ENCODE measurements around the gene RBX1.
"Not testable (repeated sequence)": the region's sequence is repeated elsewhere in the genome, so short reads cannot be mapped to it uniquely, and the experiment has no call there.

Gene RBX1

DNA sequence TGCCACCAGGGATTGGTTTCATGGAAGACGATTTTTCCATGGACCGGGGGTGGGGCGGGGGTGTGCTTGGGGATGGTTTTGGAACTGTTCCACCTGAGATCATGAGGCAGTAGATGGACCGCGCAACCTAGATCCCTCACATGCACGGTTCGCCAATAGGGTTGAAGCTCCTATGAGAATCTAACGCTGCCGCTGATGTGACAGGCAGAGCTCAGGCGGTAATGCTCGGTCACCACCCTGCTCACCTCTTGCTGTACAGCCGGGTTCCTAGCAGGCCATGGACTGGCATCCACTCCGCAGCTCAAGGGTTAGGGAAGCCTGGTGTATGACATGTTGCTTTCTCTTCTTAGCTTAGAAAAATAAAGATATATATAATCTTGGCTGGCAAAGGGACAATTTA is 22.0 kb downstream of the RBX1 start:
- no peak for DNase-seq

DNA sequence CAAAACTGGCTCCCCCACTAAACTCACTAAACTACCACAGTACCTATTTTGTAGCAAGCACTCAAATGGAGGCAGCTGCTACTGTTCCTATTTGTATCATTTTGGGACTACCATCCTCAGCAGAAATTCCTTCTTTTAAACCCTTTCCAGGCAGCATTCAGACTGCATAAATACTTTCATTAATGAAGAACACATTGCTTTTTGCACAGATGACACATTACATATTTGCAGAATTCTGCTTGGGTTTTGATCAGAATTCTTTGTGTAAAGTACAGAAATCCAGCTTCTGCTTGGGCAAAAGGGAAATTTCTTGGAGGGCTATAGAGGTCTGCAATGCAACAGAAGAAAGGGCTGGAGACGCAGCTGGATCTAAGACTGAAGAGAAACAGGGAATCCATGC is 24.2 kb downstream of the RBX1 start:
- no peak for DNase-seq

DNA sequence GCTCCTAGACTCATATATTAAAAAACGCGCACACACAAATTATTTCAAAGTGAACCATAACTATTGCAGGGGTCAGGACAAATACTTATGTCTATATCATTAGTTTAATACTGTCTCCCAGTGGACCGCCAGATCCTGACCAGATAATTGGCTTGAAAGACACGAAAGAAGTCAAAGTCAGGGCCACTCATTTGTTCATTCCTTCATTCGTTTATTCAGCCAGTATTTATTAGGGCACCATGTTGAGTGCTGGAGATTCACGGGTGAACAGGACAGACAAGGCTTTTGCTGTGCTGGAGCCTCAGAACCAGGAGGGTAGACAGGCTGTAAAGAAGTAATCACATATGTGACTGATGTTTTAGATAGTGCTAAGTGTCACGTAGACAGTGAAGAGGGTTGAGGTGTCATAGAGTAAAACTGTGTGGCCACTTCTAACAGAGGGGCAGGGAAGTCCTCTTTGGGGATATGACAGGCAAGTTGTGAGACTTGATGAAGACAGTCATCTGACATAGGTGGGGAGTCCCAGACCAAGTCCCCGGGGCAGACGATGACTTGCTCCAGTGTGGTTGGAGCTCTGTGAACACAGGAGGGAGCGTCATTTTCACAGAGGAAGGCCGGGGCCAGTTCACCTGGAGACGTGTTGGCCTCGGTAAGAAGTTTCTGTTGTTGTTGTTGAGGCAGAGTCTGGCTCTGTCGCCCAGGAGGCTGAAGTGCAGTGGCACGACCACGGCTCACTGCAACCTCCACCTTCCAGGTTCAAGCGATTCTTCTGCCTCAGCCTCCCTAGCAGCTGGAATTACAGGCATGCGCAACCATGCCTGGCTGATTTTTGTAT is 25.9 kb downstream of the RBX1 start:
- DNase-seq: no peak

DNA sequence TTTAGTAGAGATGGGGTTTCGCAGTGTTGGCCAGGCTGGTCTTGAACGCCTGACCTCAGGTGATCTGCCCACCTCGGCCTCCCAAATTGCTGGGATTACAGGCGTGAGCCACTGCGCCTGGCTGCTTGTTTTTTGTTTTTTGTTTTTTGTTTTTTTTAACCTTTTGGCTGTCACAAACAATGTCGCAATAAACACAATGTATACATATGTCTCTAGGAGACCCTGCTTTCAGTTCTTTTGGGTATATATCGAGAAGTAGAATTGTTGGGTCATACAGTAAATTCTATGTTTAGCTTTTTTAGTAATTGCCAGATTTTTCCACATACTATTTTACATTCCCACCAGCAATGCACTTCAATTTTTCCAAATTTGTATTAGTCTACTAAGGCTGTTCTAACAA is 28.0 kb downstream of the RBX1 start:
- DNase-seq: no peak

DNA sequence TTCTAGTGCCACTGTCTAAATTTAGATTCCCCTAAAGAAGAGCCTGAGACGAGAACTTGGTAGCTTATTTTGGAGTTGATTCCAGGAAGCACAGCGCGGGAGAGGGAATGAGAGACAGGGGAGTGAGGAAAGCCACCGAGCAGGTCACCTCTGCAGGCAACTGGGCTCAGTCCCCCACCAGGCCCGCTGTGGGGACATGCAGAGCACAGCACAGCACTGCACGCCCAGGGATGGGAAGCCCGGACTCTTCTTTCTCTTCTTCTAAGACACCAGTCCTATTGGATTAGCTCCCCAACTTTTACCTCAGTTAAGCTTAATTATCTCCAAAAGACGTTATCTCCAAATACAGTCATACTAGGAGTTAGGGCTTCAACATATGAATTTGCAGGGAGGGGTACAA is 28.7 kb downstream of the RBX1 start:
- DNase-seq: no peak

DNA sequence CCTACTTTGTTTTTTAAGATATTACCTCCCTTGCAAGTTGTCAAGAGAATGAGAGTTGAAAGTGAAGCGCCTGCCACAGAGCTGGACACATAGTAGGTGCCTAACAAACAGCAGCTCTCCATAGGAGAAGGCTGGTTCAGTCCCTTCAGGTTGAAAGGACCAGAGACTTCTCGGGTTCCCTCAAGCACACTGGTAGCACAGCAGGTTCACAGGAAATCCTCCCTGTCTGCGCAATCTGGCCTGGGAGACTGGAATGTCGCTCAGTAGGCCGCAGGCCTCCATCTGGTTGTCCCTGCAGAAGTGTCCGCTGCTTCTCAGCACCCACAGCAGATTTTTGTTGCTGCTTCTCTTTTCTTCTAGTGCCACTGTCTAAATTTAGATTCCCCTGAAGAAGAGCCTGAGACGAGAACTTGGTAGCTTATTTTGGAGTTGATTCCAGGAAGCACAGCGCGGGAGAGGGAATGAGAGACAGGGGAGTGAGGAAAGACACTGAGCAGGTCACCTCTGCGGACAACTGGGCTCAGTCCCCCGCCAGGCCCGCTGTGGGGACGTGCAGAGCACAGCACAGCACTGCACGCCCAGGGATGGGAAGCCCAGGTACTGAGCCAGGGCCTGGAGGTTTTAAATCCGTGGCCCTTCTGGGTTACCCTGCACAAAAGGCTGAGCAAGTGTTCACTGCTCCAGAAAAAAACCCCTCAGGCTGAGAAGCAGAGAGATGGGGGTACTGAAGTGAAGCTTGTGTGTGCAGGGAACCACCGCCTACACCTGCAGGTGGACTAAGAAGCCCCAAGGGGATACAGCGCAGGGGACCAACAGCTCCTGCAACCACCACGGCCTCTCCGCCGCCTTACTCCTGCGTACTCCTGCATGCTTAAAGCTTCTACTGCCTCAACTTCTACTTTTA is 31.6 kb downstream of the RBX1 start:
- no peak for DNase-seq

DNA sequence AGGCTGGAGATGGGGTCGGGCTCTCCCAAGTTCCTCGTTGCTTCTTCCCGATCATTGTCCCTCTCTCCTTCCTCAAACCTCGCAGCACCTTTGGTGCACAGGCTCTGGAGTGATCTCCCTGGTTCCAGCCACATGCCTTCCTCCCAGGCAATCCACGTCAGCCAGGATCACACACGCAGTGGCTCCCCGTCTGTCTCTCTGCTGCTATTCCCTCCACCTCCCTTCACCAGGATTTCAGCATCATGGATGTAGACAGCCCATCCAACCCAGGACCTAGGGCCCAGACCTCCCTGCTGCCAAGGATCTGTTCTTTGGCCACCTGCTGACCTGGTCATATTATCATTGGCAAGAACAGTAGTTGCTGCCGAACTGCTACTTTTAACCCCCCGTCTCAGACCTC is 40.1 kb downstream of the RBX1 start:
- DNase-seq: no peak

DNA sequence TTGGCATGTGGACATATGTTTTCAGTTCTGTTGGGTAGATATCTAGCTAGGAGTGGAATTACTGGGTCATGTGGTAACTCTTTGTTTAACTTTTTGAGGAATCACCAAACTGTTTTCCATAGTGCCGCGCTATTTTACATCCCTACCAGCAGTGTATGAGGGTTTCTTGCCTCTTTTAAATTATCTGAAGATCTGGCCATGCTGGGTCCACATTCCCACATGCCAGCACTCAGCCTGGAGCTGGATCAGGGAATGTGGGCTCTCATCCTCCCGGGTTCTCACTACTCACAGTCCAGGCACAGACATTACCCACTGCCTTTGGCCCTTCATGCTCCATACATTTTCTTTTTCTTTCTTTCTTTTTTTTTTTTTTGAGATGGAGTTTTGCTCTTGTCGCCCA is 44.6 kb downstream of the RBX1 start:
- no peak for DNase-seq

DNA sequence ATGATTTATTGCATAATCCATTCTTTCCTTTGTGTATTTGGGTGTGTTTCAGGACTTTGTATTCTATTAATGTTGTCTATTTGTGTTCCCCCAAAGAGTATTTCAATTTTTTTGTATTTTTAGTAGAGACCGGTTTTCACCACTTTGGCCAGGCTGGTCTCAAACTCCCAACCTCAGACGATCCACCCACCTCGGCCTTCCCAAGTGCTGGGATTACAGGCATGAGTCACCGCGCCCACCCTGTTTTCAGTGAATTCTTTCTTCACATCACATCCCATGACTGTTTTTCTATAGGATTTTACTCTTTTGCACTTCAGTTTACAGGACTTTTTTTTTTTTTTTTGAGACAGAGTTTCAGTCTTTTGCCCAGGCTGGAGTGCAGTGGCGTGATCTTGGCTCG is 46.3 kb downstream of the RBX1 start:
- DNase-seq: no peak

DNA sequence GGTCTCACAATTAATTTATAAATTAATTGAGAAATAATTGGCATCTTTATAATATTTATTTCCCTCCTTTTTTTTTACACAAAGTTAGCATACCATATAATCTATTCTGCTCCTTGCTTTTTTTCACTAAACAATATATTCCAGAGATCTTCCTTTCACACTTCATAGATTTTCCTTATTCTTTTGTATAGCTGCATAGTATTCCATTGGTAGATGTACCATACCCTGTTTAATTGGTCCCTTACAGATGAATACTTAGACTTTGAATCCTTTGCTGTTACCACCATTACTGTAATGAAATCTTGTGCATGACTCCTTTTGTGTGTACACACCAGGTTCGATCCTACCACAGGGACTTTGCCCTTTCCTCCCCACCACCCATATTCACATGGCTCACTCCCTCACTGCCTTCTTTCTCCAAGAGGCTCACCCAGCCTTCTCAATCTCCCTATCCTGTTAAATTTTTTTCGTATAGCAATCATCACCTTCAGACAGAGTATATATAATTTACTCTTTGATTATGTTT is 48.9 kb downstream of the RBX1 start:
- no peak for DNase-seq

DNA sequence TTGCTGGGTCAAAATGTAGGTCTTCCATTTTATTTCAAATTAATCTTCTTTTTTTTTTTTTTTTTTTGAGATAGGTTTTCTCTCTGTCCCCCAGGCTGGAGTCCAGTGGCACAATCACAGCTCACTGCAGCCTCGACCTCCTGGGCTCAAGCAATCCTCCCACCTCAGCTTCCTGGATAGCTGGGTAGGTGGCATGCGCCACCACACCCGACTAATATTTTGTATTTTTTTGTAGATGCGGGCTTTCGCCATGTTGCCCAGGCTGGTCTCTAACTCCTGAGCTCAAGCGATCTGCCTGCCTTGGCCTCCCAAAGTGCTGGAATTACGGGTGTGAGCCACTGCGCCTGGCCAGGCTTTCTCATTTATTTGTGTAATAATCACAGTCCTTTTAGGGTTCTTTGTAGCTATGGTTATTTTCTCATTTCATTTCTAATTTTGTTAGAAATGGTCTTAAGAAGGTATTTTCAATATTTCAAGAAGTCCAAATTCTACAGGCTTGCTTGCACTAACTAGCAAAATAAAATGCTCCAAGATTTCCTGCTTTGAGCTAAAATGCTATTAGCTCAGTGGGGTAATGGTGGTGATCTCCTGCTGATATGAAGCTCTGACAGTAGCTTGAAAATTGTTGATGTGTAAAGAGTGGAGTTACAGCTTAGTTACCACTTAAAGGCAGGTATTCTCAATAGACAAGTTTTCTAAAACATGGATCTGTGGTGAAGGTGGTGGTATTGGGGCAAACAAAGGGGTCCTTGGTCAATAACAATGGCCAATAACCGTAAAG is 50.0 kb downstream of the RBX1 start:
- no peak for DNase-seq

DNA sequence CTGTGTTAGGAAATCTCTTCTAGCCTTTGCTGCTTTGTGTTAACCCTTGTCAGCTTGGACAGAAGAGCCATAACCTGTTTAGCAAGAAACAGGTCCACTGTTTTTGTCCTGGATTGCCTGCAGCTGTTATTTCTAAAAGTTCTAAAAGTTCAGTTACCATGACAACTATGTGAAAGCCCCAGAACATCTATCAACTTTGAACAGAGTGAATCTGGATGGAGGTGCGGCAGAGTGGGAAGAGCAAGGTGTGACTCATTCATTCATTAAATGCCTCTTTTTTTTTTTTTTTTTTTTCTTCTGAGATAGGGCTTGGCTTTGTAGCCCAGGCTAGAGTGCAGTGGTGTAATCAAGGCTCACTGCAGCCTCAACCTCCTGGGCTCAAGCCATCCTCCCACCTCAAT is 50.5 kb downstream of the RBX1 start:
- no peak for DNase-seq

DNA sequence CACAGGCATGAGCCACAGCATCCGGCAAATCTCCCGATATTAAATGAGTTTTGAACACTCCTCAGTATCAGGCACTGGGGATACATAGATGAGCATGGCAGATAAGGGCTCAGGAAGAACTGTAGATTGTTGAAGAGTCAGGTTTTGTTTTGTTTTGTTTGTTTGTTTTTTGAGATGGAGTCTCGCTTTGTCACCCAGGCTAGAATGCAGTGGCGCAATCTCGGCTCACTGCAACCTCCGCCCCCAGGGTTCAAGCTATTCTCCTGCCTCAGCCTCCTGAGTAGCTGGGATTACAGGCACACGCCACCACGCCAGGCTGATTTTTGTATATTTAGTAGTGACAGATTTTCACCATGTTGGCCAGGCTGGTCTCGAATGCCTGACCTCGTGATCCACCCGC is 51.2 kb downstream of the RBX1 start:
- DNase-seq: not testable (repeated sequence)

DNA sequence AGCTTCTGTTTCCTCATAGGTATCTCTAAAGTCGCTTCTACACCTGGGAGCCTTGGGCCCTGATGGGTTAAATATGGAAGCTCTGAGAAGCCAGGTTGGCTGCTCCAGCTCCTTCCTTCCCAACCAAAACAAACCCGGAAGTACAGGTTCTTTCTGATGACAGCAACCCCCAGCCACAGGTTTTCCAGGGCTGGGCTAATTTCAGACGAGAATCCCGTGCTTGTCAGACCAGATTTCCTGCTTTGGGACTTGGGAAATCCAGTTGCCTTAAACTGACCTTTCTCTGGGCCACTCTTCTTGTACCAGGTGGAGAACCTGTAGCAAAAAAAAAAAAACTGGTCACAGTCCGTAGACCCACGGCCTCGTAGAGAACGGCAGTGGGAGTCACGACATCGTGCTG is 51.9 kb downstream of the RBX1 start:
- DNase-seq: no peak

DNA sequence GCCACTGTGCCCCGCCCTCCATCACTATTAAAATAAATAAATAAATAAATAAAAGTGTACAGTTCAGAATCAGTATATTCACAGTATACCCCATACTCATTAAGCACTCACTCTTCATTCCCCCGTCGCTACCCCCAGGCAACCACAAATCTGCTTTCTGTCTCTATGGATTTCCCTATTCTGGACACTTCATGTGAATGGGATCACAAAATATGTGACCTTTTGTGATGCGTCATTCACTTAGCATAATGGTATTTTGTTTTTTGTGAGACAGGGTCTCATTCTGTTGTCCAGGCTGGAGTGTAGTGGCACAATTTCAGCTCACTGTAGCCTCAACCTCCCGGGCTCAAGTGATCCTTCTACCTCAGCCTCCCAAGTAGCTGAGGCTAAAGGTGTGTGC is 52.8 kb downstream of the RBX1 start:
- no peak for DNase-seq

DNA sequence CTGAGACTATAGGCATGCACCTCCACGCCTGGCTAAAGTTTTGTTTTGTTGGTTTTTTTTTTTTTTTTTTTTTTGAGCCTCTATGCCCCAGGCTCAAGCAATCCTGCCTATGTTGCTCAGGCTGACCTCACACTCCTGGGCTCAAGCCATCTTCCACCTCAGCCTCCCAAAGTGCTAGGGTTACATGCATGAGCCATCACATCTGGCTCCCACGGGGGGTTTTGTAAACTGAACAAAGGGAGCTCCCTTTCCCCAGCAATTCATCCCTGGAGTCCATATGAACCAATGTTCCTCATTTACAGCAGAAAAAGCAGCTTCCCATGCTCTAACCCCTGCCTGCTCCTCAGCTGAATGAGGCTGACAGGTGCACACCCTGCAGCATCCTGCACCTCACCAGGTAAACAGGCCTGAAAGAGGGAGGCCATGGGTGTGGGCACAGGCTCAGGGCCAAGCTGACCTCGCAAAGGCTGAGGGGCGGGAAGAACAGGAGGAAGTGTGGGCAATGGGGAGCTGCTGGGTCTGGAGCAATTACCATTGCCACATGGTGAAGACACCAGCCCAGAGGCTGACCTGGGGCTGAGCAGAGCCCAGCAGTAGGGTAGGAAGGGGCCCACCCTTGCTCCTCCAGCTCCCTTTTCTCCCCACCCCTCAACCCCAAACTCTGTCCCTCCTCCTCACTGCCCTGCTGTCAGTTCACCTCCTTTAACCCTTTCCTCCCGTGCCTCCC is 58.2 kb downstream of the RBX1 start:
- DNase-seq: peak; percentile 2

DNA sequence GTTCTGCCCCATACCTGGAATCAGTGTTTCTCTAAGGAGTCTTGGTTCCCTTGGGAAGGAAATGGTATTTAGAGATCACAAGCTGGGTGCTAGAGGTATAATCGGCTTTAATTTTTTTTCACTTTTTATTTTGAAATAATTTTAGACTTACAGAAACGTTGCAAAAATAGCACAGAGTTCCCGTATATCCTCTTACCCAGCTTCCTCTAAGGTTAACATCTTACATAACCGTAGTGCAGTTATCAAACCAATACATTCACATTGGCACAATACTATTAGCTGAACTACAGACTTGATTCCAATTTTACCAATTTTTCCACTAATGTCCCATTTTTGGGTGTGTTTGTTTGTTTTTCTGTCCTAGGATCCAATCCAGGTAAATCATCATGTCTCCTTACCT is 63.8 kb downstream of the RBX1 start:
- DNase-seq: no peak

DNA sequence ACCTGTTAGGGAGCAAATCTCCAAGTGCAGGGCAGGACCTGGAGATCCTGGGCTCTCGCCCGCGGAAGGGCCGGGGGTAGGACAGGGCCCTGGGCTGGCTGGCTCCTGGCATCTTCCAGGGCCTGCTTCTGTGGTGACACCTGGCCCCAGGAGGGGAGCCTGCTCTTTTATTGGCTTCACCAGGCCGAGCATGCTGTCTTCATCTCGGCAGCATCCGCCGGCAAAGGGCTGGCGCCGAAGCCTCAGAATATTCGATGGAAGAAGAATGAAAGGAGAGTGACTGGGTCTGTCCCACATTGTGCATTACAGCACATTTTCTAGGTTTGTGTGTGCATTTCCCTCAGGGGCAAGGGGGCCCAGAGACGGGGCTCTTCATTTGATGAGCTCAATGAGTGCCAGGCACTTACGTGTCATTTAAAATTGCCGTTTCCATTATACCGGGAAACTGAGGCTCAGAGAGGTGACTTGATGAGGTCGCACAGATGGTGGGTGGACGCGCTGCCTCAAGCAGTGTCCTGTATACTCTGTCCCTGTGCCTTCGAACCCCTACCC is 70.0 kb downstream of the RBX1 start:
- DNase-seq: no peak

DNA sequence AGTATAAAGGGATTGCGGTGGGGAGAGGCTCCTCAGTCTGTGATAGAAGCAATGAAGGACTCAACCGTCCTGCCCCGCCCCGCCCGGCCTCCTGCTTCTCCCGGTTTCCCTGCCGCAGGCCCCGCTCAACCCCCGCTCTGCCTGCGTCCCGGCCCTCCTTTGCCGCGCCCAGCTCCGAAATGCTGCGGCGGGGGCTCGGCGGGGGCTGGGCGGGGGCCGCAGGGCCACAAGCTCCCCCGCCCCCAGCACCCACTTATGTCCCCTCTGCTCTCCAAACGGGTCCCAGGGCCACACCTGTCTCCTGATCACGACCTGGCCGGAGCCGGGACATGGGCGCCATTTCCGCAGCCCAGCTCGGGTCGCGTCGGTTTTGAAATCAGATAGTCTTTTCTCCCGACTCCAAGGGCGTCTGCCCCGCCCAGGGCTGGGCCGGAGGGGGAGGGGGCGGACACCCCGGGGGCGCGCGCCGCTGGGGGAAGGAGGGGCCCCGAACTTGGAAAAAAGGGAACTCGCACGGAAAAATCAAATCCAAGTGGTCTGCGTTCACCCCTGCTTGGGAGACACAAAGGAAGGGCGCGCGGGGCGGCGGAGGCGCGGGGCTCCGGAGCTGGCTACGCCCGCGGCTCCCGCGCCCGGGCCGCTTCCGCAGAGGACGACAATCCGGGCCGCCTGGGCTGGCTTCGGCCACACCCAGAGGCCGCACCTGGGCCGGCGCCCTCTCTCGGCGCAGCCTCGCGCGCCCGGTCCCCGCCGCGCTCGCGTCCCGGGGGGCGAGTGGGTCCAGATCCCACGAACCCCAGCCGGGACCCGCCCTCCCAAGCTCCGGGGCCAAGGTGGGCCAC is 70.7 kb downstream of the RBX1 start:
- DNase-seq: peak; percentile 43

DNA sequence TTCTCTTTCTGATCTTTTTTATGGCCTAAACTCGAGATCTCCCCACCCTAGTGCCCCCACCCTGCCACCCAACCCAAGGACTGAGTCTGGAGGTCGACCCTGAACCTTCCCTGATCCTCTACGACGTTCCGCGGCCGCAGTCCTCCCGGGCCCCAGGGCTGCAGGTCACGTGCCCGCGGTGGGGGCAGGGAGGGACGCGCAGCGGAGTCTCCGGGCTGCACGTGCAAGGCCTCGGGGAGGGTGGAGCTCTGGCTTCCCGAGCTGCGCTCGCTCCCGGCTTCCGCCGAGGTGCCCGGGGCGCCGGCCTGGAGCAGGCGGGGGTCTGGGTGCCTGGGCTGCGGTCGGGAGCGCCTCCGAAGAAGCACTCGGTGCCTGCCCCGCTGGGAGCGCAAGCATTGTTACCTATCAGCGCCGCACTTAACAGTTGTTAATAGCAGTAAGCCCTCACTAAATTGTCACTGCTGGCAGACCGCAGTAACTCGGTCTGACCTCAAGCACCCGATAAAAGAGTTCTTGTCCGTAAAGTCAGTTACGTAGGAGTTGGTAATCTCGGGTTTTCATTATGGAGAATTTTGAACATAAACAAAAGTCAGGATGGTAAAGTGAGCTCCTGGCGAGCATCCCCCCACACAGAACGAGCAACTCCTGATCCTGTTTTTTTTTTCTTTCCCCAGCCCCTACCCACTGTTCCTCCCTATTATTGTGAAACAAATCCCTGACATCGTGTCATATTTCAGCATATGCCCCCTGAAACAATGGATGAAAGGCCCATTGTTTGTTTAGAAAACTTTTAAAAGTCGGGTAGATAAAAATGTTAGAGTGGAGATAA is 71.5 kb downstream of the RBX1 start:
- DNase-seq: peak; percentile 84

Data from NCI-H345 (cell line).